OCI-LY3 (cell line): ENCODE measurements around the gene INAFM2.

Experiments used
- H2AFZ ChIP-seq: fragments of 200-600, 300-600 bp; shearing (Covaris generic); 2 replicates; pipeline ENCODE4 v1.6.0; 2014; ENCODE audit warnings: antibody characterized with exemption, low read depth, low read length
- H3K27ac ChIP-seq: fragments of 200-600, 300-600 bp; sonication (generic); 2 replicates; pipeline ENCODE4 v1.5.1; 2014; ENCODE audit warnings: mild to moderate bottlenecking, low read length, moderate library complexity, mixed read lengths
- H3K27me3 ChIP-seq: fragments of 200-600, 300-600 bp; sonication (generic); 2 replicates; pipeline ENCODE4 v1.6.1; 2014; ENCODE audit warnings: low read depth, low read length, mixed read lengths
- H3K36me3 ChIP-seq: fragments of 200-600, 300-600 bp; sonication (generic); replicated peaks from 2 replicates; pipeline ENCODE3; 2014; ENCODE audit warnings: low read depth, low read length, mixed read lengths
- H3K4me1 ChIP-seq: fragments of 300-600, 200-600 bp; sonication (generic); 2 replicates; pipeline ENCODE4 v1.6.1; 2014; ENCODE audit warnings: low read length, mixed read lengths
- H3K4me2 ChIP-seq: fragments of 200-600, 300-600 bp; sonication (generic); 2 replicates; pipeline ENCODE4 v1.6.1; 2014; ENCODE audit warnings: low read length, mixed read lengths
- H3K4me3 ChIP-seq: fragments of 300-600, 200-600 bp; sonication (generic); 2 replicates; pipeline ENCODE4 v1.5.1; 2014; ENCODE audit warnings: antibody characterized with exemption, mild to moderate bottlenecking, low read length, moderate library complexity
- H3K79me2 ChIP-seq: fragments of 300-600, 200-600 bp; shearing (Covaris generic); 2 replicates; pipeline ENCODE4 v1.6.1; 2014; ENCODE audit warnings: mild to moderate bottlenecking, low read length, mixed read lengths
- H3K9ac ChIP-seq: fragments of 300-600, 200-600 bp; shearing (Covaris generic); 2 replicates; pipeline ENCODE4 v1.6.0; 2014; ENCODE audit warnings: mild to moderate bottlenecking, low read length, moderate library complexity
- H3K9me3 ChIP-seq: fragments of 200-600, 300-600 bp; shearing (Covaris generic); 2 replicates; pipeline ENCODE4 v1.6.1; 2014; ENCODE audit warnings: low read length, mixed read lengths; ENCODE audit not compliant: insufficient read depth
- H4K20me1 ChIP-seq: fragments of 200-600, 300-600 bp; sonication (generic); 2 replicates; pipeline ENCODE4 v1.6.1; 2016; ENCODE audit warnings: low read length, mixed read lengths; ENCODE audit not compliant: insufficient read depth
- EZH2phosphoT487 ChIP-seq: fragments of 200-600 bp; shearing (Covaris generic); IDR thresholded peaks from 2 replicates; pipeline ENCODE4 v1.6.1; 2018; ENCODE audit warnings: antibody characterized with exemption, mixed run types, low read depth
- TF ChIP-seq, protein P1 (sequence below): fragments of 200-600, 300-600 bp; sonication (generic); IDR thresholded peaks from 2 replicates; pipeline ENCODE4 v1.5.1; 2014; ENCODE audit warnings: antibody characterized with exemption, low read length, low read depth

INAFM2 gene

DNA sequence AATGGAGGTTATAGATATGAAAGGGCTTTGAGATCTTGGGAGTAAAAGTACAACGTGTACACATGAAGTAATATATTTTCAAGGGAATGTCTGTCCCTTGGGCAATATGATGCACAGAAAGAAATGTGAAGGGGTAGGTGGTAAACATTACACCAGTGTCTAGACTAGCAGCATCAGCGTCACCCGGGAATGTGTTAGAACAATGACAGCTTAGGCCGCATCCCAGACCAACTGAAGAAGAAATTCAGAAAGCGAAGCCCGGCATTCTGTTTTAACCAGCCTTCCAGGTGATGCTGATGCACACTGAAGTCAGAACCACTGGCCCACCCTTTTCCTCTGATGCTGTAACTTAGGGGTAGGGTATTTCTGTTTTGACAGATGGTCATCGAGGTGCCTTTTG, 6.3 kb downstream of the INAFM2 start:
- Histone ChIP-seq H3K27me3 (no peaks in the 10 kb centered on the region), H2AFZ (no peak overlapping the region), H3K27ac (no peak overlapping the region), H3K79me2 (0 out of 2 replicates have a peak, but pooled peaks cover 2% of the 10 kb centered on the region), H3K4me1 (peaks cover 32% of the 10 kb centered on the region), H3K4me2 (no peak overlapping the region), H3K9ac (no peak overlapping the region), H3K36me3 (peaks cover 43% of the 10 kb centered on the region), H3K4me3 (no peak overlapping the region), H3K9me3 (no peaks in the 10 kb centered on the region), H4K20me1 (0 out of 2 replicates have a peak, but pooled peaks cover 9% of the 10 kb centered on the region)
- no peak for TF ChIP-seq EZH2phosphoT487
- TF ChIP-seq, protein P1, sequence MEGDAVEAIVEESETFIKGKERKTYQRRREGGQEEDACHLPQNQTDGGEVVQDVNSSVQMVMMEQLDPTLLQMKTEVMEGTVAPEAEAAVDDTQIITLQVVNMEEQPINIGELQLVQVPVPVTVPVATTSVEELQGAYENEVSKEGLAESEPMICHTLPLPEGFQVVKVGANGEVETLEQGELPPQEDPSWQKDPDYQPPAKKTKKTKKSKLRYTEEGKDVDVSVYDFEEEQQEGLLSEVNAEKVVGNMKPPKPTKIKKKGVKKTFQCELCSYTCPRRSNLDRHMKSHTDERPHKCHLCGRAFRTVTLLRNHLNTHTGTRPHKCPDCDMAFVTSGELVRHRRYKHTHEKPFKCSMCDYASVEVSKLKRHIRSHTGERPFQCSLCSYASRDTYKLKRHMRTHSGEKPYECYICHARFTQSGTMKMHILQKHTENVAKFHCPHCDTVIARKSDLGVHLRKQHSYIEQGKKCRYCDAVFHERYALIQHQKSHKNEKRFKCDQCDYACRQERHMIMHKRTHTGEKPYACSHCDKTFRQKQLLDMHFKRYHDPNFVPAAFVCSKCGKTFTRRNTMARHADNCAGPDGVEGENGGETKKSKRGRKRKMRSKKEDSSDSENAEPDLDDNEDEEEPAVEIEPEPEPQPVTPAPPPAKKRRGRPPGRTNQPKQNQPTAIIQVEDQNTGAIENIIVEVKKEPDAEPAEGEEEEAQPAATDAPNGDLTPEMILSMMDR: no peak

DNA sequence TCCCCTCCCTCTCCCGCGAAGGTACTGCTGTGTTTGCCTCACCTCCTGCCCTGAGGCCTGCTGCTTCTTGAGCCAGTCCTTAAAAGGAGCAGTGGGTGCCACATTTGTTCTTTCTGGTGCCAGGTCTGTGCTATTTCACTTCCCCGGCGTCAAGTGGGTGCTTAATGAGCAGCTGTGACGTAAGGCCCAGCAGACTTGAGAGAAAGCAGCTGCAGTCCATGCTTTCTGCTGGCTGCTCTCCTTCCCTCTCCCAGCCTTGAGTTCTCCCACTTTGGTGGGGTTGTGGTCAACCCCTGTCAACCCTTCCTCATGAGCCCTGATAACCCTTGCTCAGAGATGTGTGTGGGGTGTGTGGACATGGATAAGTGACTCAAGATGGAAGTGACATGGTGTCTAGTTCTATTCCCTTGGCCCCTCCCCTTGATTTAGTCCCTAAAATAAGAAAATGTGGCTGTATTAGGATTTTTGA, 6.9 kb downstream of the INAFM2 start:
- Histone ChIP-seq H4K20me1 (0 out of 2 replicates have a peak, but pooled peaks cover 3% of the 10 kb centered on the region), H2AFZ (no peak overlapping the region), H3K9me3 (no peaks in the 10 kb centered on the region), H3K9ac (no peak overlapping the region), H3K27ac (0 out of 2 replicates have a peak overlapping the region, but pooled peaks have one; percentile 24), H3K79me2 (0 out of 2 replicates have a peak, but pooled peaks cover 2% of the 10 kb centered on the region), H3K4me1 (peaks cover 26% of the 10 kb centered on the region), H3K36me3 (peaks cover 37% of the 10 kb centered on the region), H3K4me2 (no peak overlapping the region), H3K4me3 (no peak overlapping the region), H3K27me3 (no peaks in the 10 kb centered on the region)
- no peak for TF ChIP-seq EZH2phosphoT487
- TF ChIP-seq, protein P1: no peak

- H3K36me3 ChIP-seq: peaks cover 31% of the 10 kb centered on the region
- peaks cover 22% of the 10 kb centered on the region for H3K4me1 ChIP-seq
- no peaks in the 10 kb centered on the region for H4K20me1 ChIP-seq
- H3K27me3 ChIP-seq: no peaks in the 10 kb centered on the region
- H3K79me2 ChIP-seq: no peaks in the 10 kb centered on the region
- no peaks in the 10 kb centered on the region for H3K9me3 ChIP-seq
- no peak overlapping the region for H3K9ac ChIP-seq
- no peak for TF ChIP-seq EZH2phosphoT487
- TF ChIP-seq, protein P1: no peak
- H3K4me3 ChIP-seq: no peak overlapping the region
- no peak overlapping the region for H3K27ac ChIP-seq
- H2AFZ ChIP-seq: no peak overlapping the region
- no peak overlapping the region for H3K4me2 ChIP-seq
Measured at GRCh38 chr15:40331026-40331425, 7.5 kb downstream of the INAFM2 start.

DNA sequence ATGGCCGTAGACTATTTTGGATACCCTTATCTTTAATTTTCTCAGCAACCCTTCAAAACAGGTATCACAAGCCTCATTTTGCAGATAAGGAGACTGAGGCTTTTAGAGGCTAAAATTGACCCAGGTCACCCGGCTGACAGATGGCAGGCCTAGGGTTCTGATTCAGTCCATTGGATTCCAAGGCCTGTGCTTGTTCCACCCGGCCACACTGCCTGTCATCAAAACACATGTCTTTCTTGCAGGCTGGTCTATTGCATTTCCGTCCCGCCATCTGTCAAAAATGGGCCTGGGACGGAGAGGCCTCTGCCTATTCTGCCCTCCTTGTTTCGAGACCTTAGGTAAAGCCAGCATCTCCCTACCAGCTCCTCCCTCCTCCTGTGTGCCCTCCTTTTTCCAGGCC, 8.1 kb downstream of the INAFM2 start:
- no peak overlapping the region for H3K4me2 ChIP-seq
- H3K27me3 ChIP-seq: no peaks in the 10 kb centered on the region
- no peak overlapping the region for H3K9ac ChIP-seq
- no peak for TF ChIP-seq EZH2phosphoT487
- TF ChIP-seq, protein P1: no peak
- no peaks in the 10 kb centered on the region for H3K9me3 ChIP-seq
- no peak overlapping the region for H3K4me3 ChIP-seq
- no peaks in the 10 kb centered on the region for H4K20me1 ChIP-seq
- H3K36me3 ChIP-seq: peaks cover 27% of the 10 kb centered on the region
- H3K4me1 ChIP-seq: peaks cover 27% of the 10 kb centered on the region
- no peaks in the 10 kb centered on the region for H3K79me2 ChIP-seq
- H2AFZ ChIP-seq: no peak overlapping the region
- H3K27ac ChIP-seq: no peak overlapping the region
